Measurements from ENCODE around the gene GET4.
"Not testable (repeated sequence)": the region's sequence is repeated elsewhere in the genome, so short reads cannot be mapped to it uniquely, and the experiment has no call there.

GET4 gene

DNA sequence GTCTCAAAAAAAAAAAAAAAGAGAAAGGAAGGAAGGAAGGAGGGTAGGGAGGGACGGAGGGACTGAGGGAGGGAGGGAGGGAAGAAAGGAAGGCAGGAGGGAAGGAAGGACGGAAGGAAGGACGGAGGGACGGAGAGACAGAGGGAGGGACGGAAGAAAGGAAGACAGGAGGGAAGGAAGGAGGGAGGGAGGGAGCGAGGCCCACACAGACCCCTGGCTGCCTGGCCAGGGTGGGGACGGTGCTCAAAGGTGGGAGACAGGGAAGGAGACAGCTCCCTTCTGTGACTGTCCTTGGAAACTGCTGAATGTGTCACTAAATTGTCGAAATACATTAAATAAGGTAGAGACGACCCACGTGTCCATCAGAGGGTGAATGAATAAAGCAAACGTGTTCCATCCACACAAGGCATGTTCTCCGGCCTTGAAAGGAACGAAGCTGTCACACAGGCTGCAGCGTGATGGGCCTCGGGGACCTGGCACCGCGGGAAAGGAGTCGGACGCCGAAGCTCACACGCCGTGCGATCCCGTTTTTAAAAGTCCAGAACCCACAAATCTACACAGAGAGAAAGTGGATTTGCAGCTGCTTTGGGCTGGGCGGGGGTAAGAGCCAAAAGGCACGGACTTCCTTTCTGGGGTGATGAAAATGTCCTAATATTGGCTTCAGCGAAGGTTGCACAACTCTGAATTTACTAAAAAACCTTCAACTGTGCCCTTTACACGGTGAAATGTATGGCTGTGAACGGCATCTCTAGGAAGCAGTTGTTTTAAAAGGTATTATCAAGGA, 54.8 kb downstream of the GET4 start:
- no peak for DNase-seq

DNA sequence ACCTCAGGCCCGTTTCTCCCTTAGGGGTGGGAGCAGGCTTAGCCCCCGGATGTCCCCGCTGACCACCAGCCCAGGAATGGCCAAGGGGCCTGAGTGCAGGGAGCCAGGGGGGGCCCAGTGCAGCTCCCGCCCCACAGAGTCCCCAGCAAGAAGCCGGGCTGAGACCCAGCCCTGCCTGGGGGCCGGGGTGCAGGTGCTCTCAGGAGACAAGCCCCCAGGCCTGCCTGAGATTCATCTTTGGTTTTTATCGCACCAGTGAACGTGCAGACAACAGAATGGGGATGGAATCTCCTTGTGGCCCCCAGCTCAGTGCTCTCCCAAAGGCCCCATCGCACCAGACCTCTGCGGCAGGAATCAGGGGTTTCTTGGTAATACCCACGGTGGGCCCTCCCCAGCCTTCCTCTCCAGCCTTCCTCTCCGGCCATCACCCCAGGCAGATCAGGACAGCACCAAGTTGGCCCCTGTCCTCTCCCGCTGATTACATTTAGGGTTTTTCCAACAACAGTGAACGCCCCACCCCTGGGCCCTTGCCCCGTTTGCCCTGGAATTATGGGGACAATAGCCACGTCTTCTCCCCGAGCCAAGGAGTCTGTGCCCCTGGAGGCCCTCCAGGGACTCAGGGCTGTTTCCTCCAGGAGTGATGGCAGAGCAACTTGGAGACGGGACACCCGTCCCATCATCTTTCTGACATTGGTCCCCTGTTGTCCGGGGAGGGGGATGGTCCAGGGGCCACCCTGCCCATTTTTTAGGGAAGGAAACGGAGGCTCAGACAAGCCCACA, 55.7 kb downstream of the GET4 start:
- no peak for DNase-seq

DNA sequence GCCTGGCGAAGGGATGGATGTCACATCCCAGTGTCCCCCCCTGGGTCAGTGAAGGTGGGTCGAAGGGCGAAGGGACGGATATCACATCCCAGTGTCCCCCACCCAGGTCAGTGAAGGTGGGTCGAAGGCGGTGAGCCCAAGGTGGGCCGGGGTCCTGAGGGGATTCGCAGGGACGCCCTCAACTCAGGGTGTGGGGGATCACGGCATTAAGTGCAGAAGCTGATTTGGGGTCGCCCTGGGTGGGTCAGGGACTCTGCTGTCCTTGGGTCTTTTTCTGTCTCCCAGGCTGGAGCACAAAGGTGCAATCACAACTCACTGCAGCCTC, 56.3 kb downstream of the GET4 start:
- DNase-seq: no peak

DNA sequence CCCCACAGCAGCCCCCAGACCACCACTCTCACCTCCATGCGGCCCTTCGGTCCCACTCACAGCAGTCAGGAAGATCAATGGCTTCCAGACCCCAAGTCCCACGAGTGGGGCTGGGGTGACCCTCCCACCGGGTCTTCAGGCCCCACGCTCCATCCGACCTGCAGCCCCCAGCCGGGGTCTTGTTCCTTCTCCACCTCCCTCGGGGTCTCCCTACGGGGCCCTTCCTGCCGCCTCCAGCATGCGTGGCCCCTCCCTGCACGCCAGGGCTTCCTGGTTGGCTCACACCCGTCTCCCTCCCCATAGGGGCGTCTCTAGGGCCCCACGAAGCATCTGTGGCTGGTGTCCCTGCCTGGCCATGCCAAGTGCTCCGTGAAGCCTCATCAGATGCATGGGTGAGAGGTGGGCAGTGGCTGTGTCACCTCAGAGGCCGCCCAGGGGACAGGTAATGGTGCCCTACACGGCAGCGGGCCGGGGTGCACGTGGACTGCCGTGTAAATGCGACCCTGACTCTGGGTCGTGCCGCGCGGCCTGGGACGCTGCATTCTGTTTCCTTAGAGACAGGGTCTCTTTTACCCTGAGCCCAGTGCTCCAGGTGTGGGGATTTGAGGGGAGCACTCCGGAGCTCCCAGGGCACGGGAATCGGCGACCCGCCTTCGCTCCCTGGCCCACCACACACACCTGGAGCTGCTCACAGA, 58.3 kb downstream of the GET4 start:
- no peak for DNase-seq

DNA sequence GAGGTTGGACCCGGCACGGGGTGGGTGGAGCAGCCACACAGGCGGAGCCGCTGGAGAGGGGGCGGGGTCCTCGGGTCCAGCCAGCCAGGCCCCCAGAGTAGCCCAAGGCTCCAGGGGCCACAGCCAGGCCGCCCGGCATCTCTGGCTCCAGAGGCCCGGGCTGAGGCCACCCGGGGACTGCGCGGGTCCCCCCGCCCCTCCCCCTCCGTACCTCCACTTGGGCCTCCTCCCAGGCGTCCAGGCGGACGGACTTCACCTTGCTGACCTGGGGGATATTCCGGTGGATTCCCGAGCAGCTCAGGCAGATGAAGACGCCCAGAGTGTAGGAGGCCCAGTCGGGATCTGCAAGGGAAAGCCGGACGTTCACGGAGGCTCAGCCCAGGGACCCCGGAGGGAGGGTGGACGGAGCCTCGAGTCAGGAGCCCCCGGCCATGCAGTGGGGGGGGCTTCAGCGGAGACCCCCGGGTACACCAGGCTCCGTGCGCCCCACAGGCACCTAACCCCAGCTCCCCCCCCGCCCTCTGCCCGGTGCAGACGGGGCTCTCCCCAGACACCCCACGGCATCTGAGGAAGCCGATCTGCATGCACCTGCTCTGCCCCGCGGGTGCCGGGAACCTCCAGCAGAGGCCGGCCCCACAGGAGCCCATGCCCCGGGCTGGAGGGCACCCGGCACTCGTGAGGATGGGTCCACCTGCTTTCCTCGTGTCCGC, 59.0 kb downstream of the GET4 start:
- no peak for DNase-seq

DNA sequence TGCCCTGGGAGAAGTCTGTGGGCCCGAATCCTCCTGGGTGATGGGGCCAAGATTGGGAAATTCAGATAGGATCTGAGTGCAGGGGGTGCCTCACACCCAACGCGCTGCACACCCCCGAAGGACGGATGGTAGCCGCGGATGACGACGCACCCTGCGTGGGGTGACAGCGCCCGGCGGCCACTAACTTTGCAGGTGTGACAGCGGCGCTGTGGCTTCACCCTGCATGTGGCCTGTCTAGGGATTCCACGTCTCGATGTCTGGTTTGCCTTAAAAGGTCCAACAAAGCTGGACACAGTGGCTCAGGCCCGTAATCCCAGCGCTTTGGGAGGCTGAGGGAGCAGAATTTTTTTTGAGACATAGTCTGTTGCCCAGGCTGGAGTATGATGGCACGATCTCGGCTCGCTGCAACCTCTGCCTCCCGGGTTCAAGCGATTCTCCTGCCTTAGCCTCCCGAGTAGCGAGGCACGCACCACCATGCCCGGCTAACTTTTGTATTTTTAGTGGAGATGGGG, 59.6 kb downstream of the GET4 start:
- DNase-seq: no peak

DNA sequence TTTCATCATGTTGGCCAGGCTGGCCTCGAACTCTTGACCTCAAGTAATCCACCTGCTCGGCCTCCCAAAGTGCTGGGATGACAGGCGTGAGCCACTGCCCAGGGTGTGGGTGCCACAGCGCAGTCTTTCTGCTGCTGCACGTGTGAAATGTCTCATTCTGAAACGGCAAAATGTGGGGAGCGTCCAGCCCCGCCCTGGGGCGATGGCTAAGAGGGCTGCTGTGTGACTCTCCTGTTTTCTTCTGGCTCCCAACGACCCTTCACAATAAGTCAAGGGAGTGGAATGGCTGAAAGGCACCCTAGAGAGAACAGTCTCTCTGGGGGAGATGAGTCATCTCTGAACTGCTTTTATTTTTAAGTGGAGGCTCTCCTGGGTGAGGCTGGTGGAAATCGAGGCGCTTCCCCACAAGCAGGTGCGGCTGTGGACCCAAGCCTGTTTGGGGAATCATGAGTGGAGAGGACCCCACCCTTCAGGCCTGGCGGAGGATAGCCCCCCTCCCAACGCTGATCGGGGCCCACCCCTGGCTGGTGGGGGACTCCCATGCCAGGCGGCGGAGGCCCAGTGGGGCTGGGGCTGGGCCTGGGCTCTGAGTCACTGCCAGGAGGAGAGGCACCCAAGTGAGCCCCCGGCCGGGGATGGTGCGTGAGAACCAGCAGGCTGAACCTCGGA, 60.2 kb downstream of the GET4 start:
- peak in 1 of 2 donors; percentile 37 for DNase-seq

DNA sequence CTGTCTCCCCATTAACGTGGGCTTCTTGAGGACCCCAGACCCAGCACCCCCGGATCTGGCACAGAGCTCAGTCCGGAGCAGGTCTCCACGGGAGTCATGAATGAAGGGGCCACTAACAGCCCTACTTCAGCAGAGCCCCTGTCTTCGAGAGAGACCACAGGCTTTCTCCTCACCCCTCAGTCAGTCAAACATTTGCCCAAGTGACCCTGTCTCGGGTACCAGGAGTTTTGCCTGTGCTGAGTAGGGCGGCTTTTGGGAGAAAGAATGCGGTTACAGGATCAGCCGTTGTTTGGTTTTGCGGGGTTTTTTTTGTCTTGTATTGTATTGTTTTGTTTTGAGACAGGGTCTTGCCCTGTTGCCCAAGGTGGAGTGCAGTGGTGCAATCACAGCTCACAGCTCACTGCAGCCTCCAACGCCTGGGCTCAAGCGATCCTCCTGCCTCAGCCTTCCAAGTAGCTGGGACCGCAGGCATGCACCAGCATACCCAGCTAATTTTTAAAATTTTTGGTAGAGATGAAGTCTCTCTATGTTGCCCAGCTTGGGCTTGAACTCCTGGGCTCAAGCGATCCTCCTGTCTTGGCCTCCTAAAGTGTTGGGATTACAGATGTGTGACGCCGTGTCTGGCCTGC, 61.6 kb downstream of the GET4 start:
- DNase-seq: no peak

DNA sequence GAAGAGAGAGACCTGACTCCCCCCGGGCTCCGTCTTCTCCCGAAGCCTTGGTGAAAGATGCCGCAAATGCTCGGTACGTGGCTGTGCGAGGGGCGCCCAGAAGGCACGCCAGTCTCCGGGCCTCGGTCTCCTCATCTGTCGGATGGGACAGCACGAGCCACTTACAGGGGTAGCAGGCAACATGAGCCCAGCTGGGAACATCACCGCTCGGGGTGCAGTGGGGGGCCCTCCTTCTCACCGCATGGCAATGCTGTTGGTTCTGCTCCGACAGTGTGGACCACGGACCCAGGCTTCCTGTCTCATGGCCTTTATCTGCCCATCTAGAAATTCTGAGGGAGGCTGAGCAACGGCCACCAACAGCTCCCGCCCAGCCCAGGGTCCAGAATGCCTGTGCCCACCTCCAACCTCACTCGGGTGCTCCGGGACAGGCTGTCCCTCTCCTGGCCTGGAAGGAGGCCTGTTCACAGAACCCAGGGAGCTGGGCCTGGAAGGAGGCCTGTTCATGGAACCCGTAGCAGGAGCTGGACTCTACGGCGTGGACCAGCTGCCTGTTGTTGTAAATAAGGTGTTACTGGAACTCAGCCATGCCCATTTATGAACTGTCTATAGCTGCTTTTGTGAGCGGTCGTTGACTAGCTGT, 62.3 kb downstream of the GET4 start:
- no peak for DNase-seq

DNA sequence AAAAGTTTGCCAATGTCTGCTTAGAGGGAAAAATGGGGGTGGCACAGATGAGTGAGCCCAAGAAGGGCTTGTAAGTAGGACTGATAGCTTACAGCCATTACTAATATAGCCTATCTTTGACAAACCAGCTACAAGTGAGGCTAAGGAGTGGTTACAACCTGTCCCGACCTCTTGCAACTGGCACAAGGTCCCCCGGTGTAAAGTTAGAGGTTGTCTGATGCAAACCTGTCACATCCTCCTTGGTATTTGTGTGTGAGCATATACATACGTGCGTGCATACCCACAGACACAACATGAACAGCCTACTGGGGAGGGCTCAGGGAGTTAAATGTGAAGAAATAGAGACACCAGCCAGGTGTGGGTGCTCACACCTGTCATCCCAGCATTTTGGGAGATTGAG, 63.5 kb downstream of the GET4 start:
- DNase-seq: no peak

DNA sequence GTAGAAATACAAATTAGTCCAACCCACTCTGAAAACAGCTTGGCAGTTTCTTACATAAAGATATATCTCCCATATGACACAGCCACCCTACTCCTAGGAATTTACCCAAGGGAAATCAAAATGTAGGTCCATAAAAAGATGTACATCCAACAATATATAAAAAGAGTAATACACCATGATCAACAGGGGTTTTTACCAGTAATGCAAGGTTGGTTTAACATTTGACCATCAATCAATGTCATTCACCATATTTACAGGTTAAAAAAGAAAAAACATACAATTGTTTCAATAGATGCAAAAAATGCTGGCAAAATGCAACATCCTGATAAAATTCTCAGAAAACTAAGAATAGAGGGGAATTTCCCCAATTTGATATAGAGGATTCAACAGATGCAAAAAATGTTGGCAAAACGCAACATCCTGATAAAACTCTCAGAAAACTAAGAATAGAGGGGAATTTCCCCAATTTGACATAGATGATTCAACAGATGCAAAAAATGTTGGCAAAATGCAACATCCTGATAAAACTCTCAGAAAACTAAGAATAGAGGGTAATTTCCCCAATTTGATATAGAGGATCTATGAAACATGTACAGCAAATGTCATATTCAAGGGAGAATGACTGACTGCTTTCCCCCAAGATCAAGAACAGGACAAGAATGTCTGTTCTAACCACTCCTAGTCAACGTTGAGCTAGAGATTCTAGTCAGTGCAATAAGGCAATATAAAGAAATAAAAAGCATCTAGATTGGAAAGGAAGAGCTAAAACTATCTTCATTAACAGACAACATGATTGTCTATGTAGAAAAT, 64.5 kb downstream of the GET4 start:
- DNase-seq: no peak

DNA sequence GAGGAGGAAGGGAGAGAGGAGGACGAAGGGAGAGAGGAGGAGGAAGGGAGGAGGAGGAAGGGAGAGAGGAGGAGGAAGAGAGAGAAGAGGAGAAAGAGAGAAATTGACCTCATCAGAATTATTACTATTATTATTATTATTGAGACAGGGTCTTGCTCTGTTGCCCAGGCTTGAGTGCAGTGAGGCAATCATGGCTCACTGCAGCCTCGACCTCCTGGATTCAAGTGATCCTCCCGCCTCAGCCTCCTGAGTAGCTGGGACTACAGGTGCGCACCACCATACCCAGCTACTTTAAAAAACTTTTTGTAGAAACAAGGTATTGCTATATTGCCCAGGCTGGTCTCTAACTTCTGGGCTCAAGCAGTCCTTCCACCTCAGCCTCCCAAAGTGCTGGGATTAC, 67.4 kb downstream of the GET4 start:
- not testable (repeated sequence) for DNase-seq

DNA sequence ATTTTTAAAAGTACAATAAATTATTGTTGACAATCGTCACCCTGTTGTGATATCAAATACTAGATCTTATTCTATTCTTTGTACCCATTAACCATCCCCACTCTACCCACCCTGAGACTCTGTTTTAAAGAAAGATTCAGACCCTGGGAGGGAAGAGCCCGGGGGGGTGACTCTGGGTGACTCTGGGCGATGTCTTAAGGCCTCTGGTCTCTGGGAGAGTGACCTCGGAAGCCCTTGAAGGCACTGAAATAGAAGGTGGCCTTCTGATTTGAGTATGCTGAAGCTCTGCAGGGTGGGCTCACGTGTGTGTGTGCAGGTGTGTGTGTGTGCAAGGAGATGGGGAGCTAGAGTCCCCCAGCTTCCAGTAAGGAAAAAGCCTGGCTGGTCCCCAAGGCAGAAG, 68.4 kb downstream of the GET4 start:
- no peak for DNase-seq

DNA sequence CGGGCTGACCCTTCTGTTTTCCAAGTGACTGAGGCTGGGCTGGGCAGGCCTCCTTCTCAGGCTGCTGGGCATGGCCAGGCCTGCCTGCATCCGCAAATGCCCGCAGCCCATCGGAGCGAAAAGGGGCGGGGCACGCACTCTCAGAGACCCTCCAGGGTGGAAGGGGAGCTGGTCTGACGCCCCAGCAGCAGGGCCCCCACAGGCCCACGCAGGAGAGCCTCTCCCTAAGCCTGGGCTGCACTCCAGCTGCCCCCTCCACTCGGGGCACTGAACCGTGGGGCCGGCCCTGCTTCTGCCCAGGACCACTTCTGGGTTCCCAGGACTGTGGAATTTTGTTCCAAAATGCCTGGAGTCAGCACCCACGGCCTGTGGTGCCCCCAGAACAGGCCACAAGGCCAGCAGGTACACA, 68.8 kb downstream of the GET4 start:
- DNase-seq: no peak

DNA sequence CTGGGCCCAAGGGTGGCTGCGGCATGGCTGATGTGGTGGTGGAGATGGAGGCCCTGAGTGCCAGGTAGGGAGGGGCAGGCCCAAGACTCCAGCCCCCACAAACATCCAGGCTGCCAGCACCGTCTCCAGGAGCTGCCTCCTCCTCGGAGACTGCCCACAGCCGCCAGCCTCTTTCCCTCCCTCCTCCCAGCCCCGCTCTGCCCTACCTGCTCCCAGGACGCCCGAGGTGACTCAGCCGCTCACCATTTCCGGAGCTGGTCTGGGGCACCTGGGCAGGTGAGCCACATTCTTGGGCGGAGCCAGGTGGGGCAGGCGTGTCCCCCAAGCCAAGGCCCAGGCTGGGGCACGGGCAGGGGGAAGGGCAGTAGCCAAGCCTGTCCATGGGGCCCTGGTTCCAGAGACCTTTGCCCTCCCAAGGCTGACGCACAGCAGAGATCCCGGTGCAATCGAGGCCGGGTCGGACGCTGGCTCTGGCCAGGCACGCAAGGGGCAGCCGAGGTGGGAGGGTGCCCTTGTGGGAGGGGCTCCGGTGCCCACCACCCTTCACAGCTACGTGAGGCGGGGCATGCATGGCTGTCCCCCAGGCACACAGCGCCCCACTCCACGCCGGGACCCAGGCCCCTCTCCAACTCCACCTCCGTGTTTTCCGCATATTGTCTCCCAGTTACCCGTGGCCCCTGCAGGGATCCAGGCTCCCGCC, 69.4 kb downstream of the GET4 start:
- DNase-seq: no peak

Data from stimulated activated CD4-positive, alpha-beta T cell treated with anti-CD3 and anti-CD28 coated beads, Interleukin-2, amount 100 ng/mL, for 48 hours (primary cell).